ENCODE data around the gene TPD52L1. TPM values are rescaled to one million over a fixed set of nuclear protein-coding genes. Genes with fewer than 3 reads are reported as not detected.

The TPD52L1 gene
- total and polyA plus RNA-seq, 2 experiments from 2014 or later, result 22.8 to 24.0 TPM

- H2AFZ ChIP-seq, result no peak overlapping the region
- Mint-ChIP-seq H3K4me3 (no peak overlapping the region), H3K36me3 (ENCODE audit: low read depth) (no peaks in the 10 kb centered on the region), H3K27me3 (ENCODE audit: insufficient read depth, low read depth, poor library complexity) (no peaks in the 10 kb centered on the region), H3K4me1 (peaks cover 11% of the 10 kb centered on the region), H3K9me3 (no peaks in the 10 kb centered on the region), H3K27ac (no peak overlapping the region)
- H3K4me2 ChIP-seq, result no peak overlapping the region
- H3K36me3 ChIP-seq (ENCODE audit: insufficient read depth), result no peaks in the 10 kb centered on the region
- TF ChIP-seq REST (IDR thresholded peaks at IDR 0.05; ENCODE audit: unreplicated experiment) (no peak), ZNF462 (CRISPR knock-in tag; IDR thresholded peaks at IDR 0.05) (no peak), CREB1 (CRISPR knock-in tag; IDR thresholded peaks at IDR 0.05; ENCODE audit: low read depth) (no peak), CTCF (conservative IDR thresholded peaks at IDR 0.05; ENCODE audit: low read depth in 2 of 2) (no peak), ZNF114 (CRISPR knock-in tag; IDR thresholded peaks at IDR 0.05) (no peak), ETS1 (IDR thresholded peaks at IDR 0.05) (no peak), STAT1 (IDR thresholded peaks at IDR 0.05; ENCODE audit: unreplicated experiment) (no peak)
- ATAC-seq (no peak), DNase-seq (ENCODE audit: low spot score) (no peak)
- no peaks in the 10 kb centered on the region for H3K79me2 ChIP-seq (replicated peaks; ENCODE audit: insufficient read depth)
- H3K9me2 ChIP-seq (ENCODE audit: insufficient read depth), result peaks cover 6% of the 10 kb centered on the region; the same call in 1 of the 2 replicates
- H3K4me3 ChIP-seq, result no peak overlapping the region
- no peaks in the 10 kb centered on the region for H3F3A ChIP-seq (replicated peaks; ENCODE audit: low read depth)
- H3K27ac ChIP-seq (ENCODE audit: low read depth), result no peak overlapping the region
- H3K4me1 ChIP-seq (ENCODE audit: insufficient read depth), result peaks cover 7% of the 10 kb centered on the region; the same call in 1 of the 2 replicates
- H4K20me1 ChIP-seq (replicated peaks; ENCODE audit: insufficient read depth), result no peaks in the 10 kb centered on the region
- H3K27me3 ChIP-seq (ENCODE audit: insufficient read depth), result no peaks in the 10 kb centered on the region
These were observed 54.4 kb downstream of the TPD52L1 start for GRCh38 chr6:125207956-125208355.

Data from GM23338 (cell line).